SK-N-SH treated with all-trans-retinoic acid at 6 μM for 48 hours (cell line): ENCODE data around the gene MRGPRD.

ENCODE experiments used
- BACH2 ChIP-seq: fragments of 250-450 bp; sonication (Bioruptor Pico); IDR thresholded peaks from 2 replicates; pipeline ENCODE4 v1.9.0; 2021; ENCODE audit warnings: mild to moderate bottlenecking, borderline replicate concordance
- CSDC2 ChIP-seq: fragments of 250-450 bp; sonication (Bioruptor Pico); IDR thresholded peaks from 2 replicates; pipeline ENCODE4 v1.5.0; 2020; ENCODE audit warnings: mild to moderate bottlenecking, moderate library complexity
- ISL1 ChIP-seq: fragments of 250-450 bp; sonication (Bioruptor Pico); IDR thresholded peaks from 2 replicates; pipeline ENCODE4 v2.1.2; 2022; ENCODE audit warnings: mild to moderate bottlenecking, moderate library complexity
- PPARA ChIP-seq: fragments of 250-450 bp; sonication (Bioruptor Pico); IDR thresholded peaks from 2 replicates; pipeline ENCODE4 v1.5.0; 2020; ENCODE audit warnings: mild to moderate bottlenecking, borderline replicate concordance
- SNAI2 ChIP-seq: fragments of 250-450 bp; sonication (Bioruptor Pico); IDR thresholded peaks from 2 replicates; pipeline ENCODE4 v1.5.0; 2020; ENCODE audit warnings: mild to moderate bottlenecking, moderate library complexity
- TCF4 ChIP-seq: fragments of 250-450 bp; sonication (Bioruptor Pico); IDR thresholded peaks from 2 replicates; pipeline ENCODE4 v1.8.0; 2021; ENCODE audit warnings: mild to moderate bottlenecking, moderate library complexity, borderline replicate concordance
- ZFP30 ChIP-seq: fragments of 450-650 bp; formaldehyde crosslinking; IDR thresholded peaks from 2 replicates; pipeline ENCODE4 v1.5.0; 2022; ENCODE audit warnings: mild to moderate bottlenecking, moderate library complexity
- TF ChIP-seq, protein P1 (sequence below): fragments of 250-450 bp; sonication (Bioruptor Pico); IDR thresholded peaks from 2 replicates; pipeline ENCODE4 v1.8.0; 2020; ENCODE audit warnings: mild to moderate bottlenecking, moderate library complexity, borderline replicate concordance
- TF ChIP-seq, protein P2 (sequence below): fragments of 250-450 bp; sonication (Bioruptor Pico); IDR thresholded peaks from 2 replicates; pipeline ENCODE4 v1.5.1; 2020; ENCODE audit warnings: low read depth, mild to moderate bottlenecking, moderate library complexity
- TF ChIP-seq, protein P3 (sequence below): fragments of 250-450 bp; sonication (Bioruptor Pico); IDR thresholded peaks from 2 replicates; pipeline ENCODE4 v1.8.0; 2021; ENCODE audit warnings: low read depth, mild to moderate bottlenecking, moderate library complexity, borderline replicate concordance

DNA sequence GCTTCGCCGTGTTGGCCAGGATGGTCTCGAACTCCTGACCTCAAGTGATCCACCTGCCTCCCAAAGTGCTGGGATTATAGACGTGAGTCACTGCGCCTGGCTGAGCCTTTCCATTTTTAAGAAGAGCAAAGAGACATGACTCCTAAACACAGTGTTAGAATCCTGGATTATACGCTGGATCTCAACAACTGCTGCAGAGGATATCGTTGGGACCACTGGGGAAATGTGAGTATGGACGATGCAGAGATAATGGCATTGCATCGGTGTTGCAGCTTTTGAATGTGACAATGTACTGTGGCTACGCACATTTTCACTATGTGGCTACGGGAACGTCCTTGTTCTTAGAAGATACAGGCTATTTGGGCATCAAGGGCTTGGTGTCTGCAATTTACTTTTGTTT lies 26.0 kb upstream of the MRGPRD start:
- TF ChIP-seq TCF4: no peak
- TF ChIP-seq ZFP30 (CRISPR knock-in tag): no peak
- TF ChIP-seq, protein P1, sequence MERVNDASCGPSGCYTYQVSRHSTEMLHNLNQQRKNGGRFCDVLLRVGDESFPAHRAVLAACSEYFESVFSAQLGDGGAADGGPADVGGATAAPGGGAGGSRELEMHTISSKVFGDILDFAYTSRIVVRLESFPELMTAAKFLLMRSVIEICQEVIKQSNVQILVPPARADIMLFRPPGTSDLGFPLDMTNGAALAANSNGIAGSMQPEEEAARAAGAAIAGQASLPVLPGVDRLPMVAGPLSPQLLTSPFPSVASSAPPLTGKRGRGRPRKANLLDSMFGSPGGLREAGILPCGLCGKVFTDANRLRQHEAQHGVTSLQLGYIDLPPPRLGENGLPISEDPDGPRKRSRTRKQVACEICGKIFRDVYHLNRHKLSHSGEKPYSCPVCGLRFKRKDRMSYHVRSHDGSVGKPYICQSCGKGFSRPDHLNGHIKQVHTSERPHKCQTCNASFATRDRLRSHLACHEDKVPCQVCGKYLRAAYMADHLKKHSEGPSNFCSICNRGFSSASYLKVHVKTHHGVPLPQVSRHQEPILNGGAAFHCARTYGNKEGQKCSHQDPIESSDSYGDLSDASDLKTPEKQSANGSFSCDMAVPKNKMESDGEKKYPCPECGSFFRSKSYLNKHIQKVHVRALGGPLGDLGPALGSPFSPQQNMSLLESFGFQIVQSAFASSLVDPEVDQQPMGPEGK (CRISPR knock-in tag): no peak
- TF ChIP-seq ISL1 (CRISPR knock-in tag): no peak
- no peak for TF ChIP-seq PPARA (CRISPR knock-in tag)
- no peak for TF ChIP-seq BACH2 (CRISPR knock-in tag)
- TF ChIP-seq CSDC2: no peak
- no peak for TF ChIP-seq SNAI2 (CRISPR knock-in tag)
- TF ChIP-seq, protein P2, sequence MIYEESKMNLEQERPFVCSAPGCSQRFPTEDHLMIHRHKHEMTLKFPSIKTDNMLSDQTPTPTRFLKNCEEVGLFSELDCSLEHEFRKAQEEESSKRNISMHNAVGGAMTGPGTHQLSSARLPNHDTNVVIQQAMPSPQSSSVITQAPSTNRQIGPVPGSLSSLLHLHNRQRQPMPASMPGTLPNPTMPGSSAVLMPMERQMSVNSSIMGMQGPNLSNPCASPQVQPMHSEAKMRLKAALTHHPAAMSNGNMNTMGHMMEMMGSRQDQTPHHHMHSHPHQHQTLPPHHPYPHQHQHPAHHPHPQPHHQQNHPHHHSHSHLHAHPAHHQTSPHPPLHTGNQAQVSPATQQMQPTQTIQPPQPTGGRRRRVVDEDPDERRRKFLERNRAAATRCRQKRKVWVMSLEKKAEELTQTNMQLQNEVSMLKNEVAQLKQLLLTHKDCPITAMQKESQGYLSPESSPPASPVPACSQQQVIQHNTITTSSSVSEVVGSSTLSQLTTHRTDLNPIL (CRISPR knock-in tag): no peak
- TF ChIP-seq, protein P3, sequence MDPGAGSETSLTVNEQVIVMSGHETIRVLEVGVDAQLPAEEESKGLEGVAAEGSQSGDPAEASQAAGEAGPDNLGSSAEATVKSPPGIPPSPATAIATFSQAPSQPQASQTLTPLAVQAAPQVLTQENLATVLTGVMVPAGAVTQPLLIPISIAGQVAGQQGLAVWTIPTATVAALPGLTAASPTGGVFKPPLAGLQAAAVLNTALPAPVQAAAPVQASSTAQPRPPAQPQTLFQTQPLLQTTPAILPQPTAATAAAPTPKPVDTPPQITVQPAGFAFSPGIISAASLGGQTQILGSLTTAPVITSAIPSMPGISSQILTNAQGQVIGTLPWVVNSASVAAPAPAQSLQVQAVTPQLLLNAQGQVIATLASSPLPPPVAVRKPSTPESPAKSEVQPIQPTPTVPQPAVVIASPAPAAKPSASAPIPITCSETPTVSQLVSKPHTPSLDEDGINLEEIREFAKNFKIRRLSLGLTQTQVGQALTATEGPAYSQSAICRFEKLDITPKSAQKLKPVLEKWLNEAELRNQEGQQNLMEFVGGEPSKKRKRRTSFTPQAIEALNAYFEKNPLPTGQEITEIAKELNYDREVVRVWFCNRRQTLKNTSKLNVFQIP (CRISPR knock-in tag): no peak
